Activated naive CD4-positive, alpha-beta T cell treated with anti-CD3 and anti-CD28 coated beads, Interleukin-2, amount 10 ng/mL, durations not matched to agents 7 days and 5 days (primary cell): ENCODE measurements around the gene C7orf25.

Experiments
- CTCF ChIA-PET: fragments of 350-600 bp; sonication (Branson Sonifier 250); formaldehyde crosslinking; loops from one replicate; lab custom pipeline; 2021; ENCODE audit warnings: antibody characterized with exemption; lab: Charles Lee
- DNase-seq: peaks from one replicate; pipeline ENCODE4 v3.0.0-alpha.2; 2020
- H3K27ac Mint-ChIP-seq: one replicate; pipeline ENCODE4 v1.8.0; 2021; ENCODE audit warnings: mild to moderate bottlenecking, moderate library complexity, mixed read lengths
- H3K27me3 Mint-ChIP-seq: one replicate; pipeline ENCODE4 v1.8.0; 2021; ENCODE audit warnings: mild to moderate bottlenecking, mixed read lengths
- H3K36me3 Mint-ChIP-seq: one replicate; pipeline ENCODE4 v1.8.0; 2021; ENCODE audit warnings: mixed read lengths
- H3K4me1 Mint-ChIP-seq: one replicate; pipeline ENCODE4 v1.8.0; 2021; ENCODE audit warnings: mixed read lengths
- H3K4me3 Mint-ChIP-seq: one replicate; pipeline ENCODE4 v1.8.0; 2021; ENCODE audit warnings: mild to moderate bottlenecking, moderate library complexity, mixed read lengths
- H3K9me3 Mint-ChIP-seq: one replicate; pipeline ENCODE4 v1.8.0; 2021; ENCODE audit warnings: mixed read lengths

C7orf25 gene

GRCh38 chr7:42911454-42912447 is at the start of gene C7orf25:
C7orf25 (minus strand) TSS chr7:42912070; CDS start chr7:42910900, 1,170 bp downstream.
- Mint-ChIP-seq H3K4me3 (peak within 1 kb of the TSS; percentile 90), H3K36me3 (peaks cover 40% of the 10 kb centered on the region), H3K27me3 (no peaks in the 10 kb centered on the region), H3K4me1 (peaks cover 52% of the 10 kb centered on the region), H3K9me3 (no peaks in the 10 kb centered on the region), H3K27ac (peak within 1 kb of the TSS; percentile 84)
- peak; percentile 97 for DNase-seq
- CTCF ChIA-PET, result interaction anchor here (1.6 kb wide), 1 partner anchor 18 kb away, joined by 3 read pairs; no protein-coding TSS in a partner anchor

GRCh38 chr7:42961170-42961569 is 49.3 kb upstream of the C7orf25 start:
- Mint-ChIP-seq H3K27ac (no peak overlapping the region), H3K9me3 (peaks cover 4% of the 10 kb centered on the region), H3K4me3 (no peak overlapping the region), H3K27me3 (peaks cover 16% of the 10 kb centered on the region), H3K4me1 (no peaks in the 10 kb centered on the region), H3K36me3 (no peaks in the 10 kb centered on the region)
- DNase-seq, result no peak
- CTCF ChIA-PET, result no interaction called here

- Mint-ChIP-seq H3K4me1 (no peaks in the 10 kb centered on the region), H3K27ac (no peak overlapping the region), H3K36me3 (no peaks in the 10 kb centered on the region), H3K27me3 (peaks cover 16% of the 10 kb centered on the region), H3K9me3 (peaks cover 4% of the 10 kb centered on the region), H3K4me3 (no peak overlapping the region)
- CTCF ChIA-PET, result interaction anchor here (1.1 kb wide), 1 partner anchor 20 kb away, joined by 3 read pairs; no protein-coding TSS in a partner anchor
- DNase-seq, result no peak
Observed at GRCh38 chr7:42960762-42961161, 48.9 kb upstream of the C7orf25 start.

GRCh38 chr7:42959549-42959948 is 47.7 kb upstream of the C7orf25 start:
- Mint-ChIP-seq H3K27me3 (peaks cover 10% of the 10 kb centered on the region), H3K9me3 (peaks cover 4% of the 10 kb centered on the region), H3K4me1 (no peaks in the 10 kb centered on the region), H3K4me3 (no peak overlapping the region), H3K27ac (no peak overlapping the region), H3K36me3 (no peaks in the 10 kb centered on the region)
- CTCF ChIA-PET, result interaction anchor here (1.1 kb wide), 1 partner anchor 19 kb away, joined by 3 read pairs; no protein-coding TSS in a partner anchor
- DNase-seq, result no peak

GRCh38 chr7:42956062-42956461 is 44.2 kb upstream of the C7orf25 start:
- H3K27ac Mint-ChIP-seq, result no peak overlapping the region
- H3K4me3 Mint-ChIP-seq, result no peak overlapping the region
- H3K36me3 Mint-ChIP-seq, result no peaks in the 10 kb centered on the region
- no peak for DNase-seq
- peaks cover 4% of the 10 kb centered on the region for H3K9me3 Mint-ChIP-seq
- H3K4me1 Mint-ChIP-seq, result no peaks in the 10 kb centered on the region
- H3K27me3 Mint-ChIP-seq, result peaks cover 8% of the 10 kb centered on the region
- CTCF ChIA-PET, result no interaction called here

GRCh38 chr7:42953994-42954393 is 42.1 kb upstream of the C7orf25 start:
- CTCF ChIA-PET, result interaction anchor here (0.7 to 1.1 kb wide), 2 partner anchors 8 to 13 kb away, joined by 3 to 4 read pairs; no protein-coding TSS in a partner anchor
- Mint-ChIP-seq H3K4me3 (no peak overlapping the region), H3K4me1 (no peaks in the 10 kb centered on the region), H3K27ac (no peak overlapping the region), H3K27me3 (peaks cover 3% of the 10 kb centered on the region), H3K9me3 (peaks cover 4% of the 10 kb centered on the region), H3K36me3 (no peaks in the 10 kb centered on the region)
- DNase-seq, result no peak

GRCh38 chr7:42952328-42952727 is 40.5 kb upstream of the C7orf25 start:
- Mint-ChIP-seq H3K4me3 (no peak overlapping the region), H3K9me3 (peaks cover 4% of the 10 kb centered on the region), H3K36me3 (no peaks in the 10 kb centered on the region), H3K27ac (no peak overlapping the region), H3K27me3 (peaks cover 3% of the 10 kb centered on the region), H3K4me1 (no peaks in the 10 kb centered on the region)
- DNase-seq, result no peak
- CTCF ChIA-PET, result no interaction called here

GRCh38 chr7:42950417-42950816 is 38.5 kb upstream of the C7orf25 start:
- DNase-seq, result no peak
- peak overlapping the region; percentile 2 for H3K27ac Mint-ChIP-seq
- no peaks in the 10 kb centered on the region for H3K9me3 Mint-ChIP-seq
- CTCF ChIA-PET, result interaction anchor here (1.4 kb wide), 1 partner anchor 9 kb away, joined by 5 read pairs; no protein-coding TSS in a partner anchor
- H3K4me1 Mint-ChIP-seq, result peaks cover 12% of the 10 kb centered on the region
- H3K4me3 Mint-ChIP-seq, result no peak overlapping the region
- H3K27me3 Mint-ChIP-seq, result peaks cover 3% of the 10 kb centered on the region
- H3K36me3 Mint-ChIP-seq, result no peaks in the 10 kb centered on the region

- Mint-ChIP-seq H3K9me3 (no peaks in the 10 kb centered on the region), H3K4me3 (no peak overlapping the region), H3K4me1 (peaks cover 12% of the 10 kb centered on the region), H3K27me3 (peaks cover 3% of the 10 kb centered on the region), H3K27ac (no peak overlapping the region), H3K36me3 (no peaks in the 10 kb centered on the region)
- CTCF ChIA-PET, result interaction anchor here (3.7 kb wide), 1 partner anchor 314 kb away, joined by 17 read pairs; no protein-coding TSS in a partner anchor
- DNase-seq, result no peak
Observed at GRCh38 chr7:42947521-42947920, 35.7 kb upstream of the C7orf25 start.

- Mint-ChIP-seq H3K9me3 (no peaks in the 10 kb centered on the region), H3K4me3 (no peak overlapping the region), H3K4me1 (peaks cover 12% of the 10 kb centered on the region), H3K27ac (peak overlapping the region; percentile 56), H3K27me3 (peaks cover 3% of the 10 kb centered on the region), H3K36me3 (no peaks in the 10 kb centered on the region)
- CTCF ChIA-PET, result interaction anchor here (0.6 to 3.7 kb wide), 5 partner anchors 14 to 893 kb away, joined by 3 to 17 read pairs (median 4); partner anchors contain the start of gene MRPL32
- DNase-seq, result no peak
Observed at GRCh38 chr7:42946627-42946950, 34.7 kb upstream of the C7orf25 start.

- H3K27ac Mint-ChIP-seq, result peak overlapping the region; percentile 88
Observed at GRCh38 chr7:42945821-42946626, 34.2 kb upstream of the C7orf25 start.

GRCh38 chr7:42940985-42941847 is 29.3 kb upstream of the C7orf25 start:
- CTCF ChIA-PET, result interaction anchor here (0.6 to 2.9 kb wide), 21 partner anchors 8 to 759 kb away, joined by 3 to 21 read pairs (median 5); partner anchors contain the start of genes MRPL32 and PSMA2
- no peaks in the 10 kb centered on the region for H3K9me3 Mint-ChIP-seq
- H3K27me3 Mint-ChIP-seq, result no peaks in the 10 kb centered on the region
- peaks cover 16% of the 10 kb centered on the region for H3K36me3 Mint-ChIP-seq
- no peak overlapping the region for H3K27ac Mint-ChIP-seq
- H3K4me1 Mint-ChIP-seq, result peaks cover 19% of the 10 kb centered on the region
- H3K4me3 Mint-ChIP-seq, result no peak overlapping the region
- DNase-seq, result peak; percentile 89

More at GRCh38 chr7:42945821-42946626, 34.2 kb upstream of the C7orf25 start:
- Mint-ChIP-seq H3K4me1 (peaks cover 12% of the 10 kb centered on the region), H3K36me3 (no peaks in the 10 kb centered on the region), H3K9me3 (no peaks in the 10 kb centered on the region), H3K4me3 (peak overlapping the region; percentile 63), H3K27me3 (peaks cover 3% of the 10 kb centered on the region)
- DNase-seq, result peak; percentile 44
- CTCF ChIA-PET, result interaction anchor here (0.6 to 3.7 kb wide), 7 partner anchors 8 to 893 kb away, joined by 3 to 17 read pairs (median 3); partner anchors contain the start of gene MRPL32
